ENCODE data around the gene ARHGAP15. TPM values are rescaled to one million over a fixed set of nuclear protein-coding genes. Genes with fewer than 3 reads are reported as not detected.

Gene ARHGAP15
- total RNA-seq, 2 donors from 2014 or later: 0.86 TPM; not detected in 1

DNA sequence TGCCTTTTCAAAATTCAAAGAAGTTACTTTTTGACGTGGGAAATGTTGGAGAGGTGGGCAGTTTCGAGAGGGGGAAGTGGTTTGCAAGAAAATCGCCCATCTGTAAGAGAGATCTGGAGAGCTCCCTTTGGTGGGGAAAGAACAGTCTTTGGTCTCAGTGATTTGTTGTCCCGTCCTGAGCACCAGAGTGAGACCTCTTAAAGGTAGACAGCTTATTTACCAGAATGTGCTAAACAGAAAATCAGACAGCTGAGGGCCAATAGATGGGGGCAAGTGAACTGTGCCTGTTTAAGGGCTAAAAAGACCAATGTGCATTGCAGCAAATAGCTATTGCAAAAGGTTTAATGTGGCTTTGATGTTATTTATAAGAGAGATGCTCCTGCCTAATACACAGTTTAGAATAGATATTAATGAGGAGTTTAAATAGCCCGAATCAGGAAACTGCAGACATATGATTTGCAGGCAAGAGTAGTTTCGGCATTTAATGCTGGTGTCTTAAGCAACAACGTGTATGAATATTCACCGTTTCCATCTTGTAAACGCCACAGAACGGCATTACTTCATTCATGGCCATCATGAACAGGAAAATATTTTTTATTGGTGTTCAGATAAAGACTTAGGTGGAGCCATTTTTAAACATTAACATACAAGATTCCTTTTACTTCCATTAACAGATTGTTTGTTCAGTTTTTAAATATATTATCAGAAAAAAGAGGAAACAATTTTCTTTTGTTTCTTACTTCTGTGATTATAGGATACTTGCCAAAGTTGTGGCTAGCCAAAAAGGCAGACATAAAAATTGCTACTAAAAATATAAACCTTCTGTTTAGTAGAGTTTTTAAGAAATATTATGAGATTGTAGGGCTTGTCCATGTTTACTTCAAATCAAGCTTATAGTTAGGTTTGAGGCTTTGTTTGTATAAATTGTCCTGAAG is 29.6 kb downstream of the ARHGAP15 start:
- Mint-ChIP-seq H3K27me3 (ENCODE audit: insufficient read depth) (no peaks in the 10 kb centered on the region), H3K9me3 (no peaks in the 10 kb centered on the region), H3K27ac (no peak overlapping the region), H3K36me3 (ENCODE audit: low read depth) (no peaks in the 10 kb centered on the region), H3K4me1 (peaks cover 4% of the 10 kb centered on the region), H3K4me3 (no peak overlapping the region)
- WGBS, 2 experiments (ENCODE audit: insufficient coverage in 1 of 2, insufficient read length in 1 of 2): 84 to 93% methylated on average over 8 to 10 of the region's 10 CpGs
- DNase-seq: no peak
- H3K9me3 ChIP-seq (ENCODE audit: control insufficient read depth, low read length): no peaks in the 10 kb centered on the region
- H3K27me3 ChIP-seq (ENCODE audit: control insufficient read depth, insufficient read depth, low read length, poor library complexity, severe bottlenecking): no peaks in the 10 kb centered on the region
- H3K36me3 ChIP-seq (ENCODE audit: control insufficient read depth, insufficient read depth, low read length): no peaks in the 10 kb centered on the region
- H3K4me3 ChIP-seq (ENCODE audit: low read length): no peak overlapping the region
- TF ChIP-seq, protein P1, sequence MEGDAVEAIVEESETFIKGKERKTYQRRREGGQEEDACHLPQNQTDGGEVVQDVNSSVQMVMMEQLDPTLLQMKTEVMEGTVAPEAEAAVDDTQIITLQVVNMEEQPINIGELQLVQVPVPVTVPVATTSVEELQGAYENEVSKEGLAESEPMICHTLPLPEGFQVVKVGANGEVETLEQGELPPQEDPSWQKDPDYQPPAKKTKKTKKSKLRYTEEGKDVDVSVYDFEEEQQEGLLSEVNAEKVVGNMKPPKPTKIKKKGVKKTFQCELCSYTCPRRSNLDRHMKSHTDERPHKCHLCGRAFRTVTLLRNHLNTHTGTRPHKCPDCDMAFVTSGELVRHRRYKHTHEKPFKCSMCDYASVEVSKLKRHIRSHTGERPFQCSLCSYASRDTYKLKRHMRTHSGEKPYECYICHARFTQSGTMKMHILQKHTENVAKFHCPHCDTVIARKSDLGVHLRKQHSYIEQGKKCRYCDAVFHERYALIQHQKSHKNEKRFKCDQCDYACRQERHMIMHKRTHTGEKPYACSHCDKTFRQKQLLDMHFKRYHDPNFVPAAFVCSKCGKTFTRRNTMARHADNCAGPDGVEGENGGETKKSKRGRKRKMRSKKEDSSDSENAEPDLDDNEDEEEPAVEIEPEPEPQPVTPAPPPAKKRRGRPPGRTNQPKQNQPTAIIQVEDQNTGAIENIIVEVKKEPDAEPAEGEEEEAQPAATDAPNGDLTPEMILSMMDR (conservative IDR thresholded peaks at IDR 0.05): no peak
- H3K27ac ChIP-seq (ENCODE audit: low read depth, low read length): no peak overlapping the region
- no peaks in the 10 kb centered on the region for H3K4me1 ChIP-seq (ENCODE audit: control insufficient read depth, insufficient read depth, low read length)
- no peak overlapping the region for H3K9ac ChIP-seq (ENCODE audit: extremely low read depth, low read length, poor library complexity, severe bottlenecking)

DNA sequence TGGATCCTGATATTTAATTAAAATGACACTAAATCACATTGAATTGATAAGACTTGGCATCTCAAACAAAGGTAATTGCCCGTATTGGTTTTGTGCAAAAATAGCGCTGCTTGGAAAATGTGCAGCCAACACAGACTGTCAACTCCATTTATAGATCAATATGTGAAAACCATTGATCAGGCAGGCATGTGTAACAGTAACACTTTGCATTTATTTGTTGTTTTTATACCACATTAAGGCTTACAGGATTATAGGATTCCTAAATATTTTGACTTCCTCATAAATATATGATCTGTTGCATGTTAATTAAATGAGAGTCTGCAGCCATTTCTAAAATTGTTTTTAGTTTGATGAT is 30.2 kb downstream of the ARHGAP15 start:
- no peak overlapping the region for H3K27ac Mint-ChIP-seq
- WGBS, 2 experiments (ENCODE audit: insufficient coverage in 1 of 2, insufficient read length in 1 of 2): 98 to 100% methylated on average over 2 of the region's 2 CpGs
- Histone ChIP-seq H3K4me1 (ENCODE audit: control insufficient read depth, insufficient read depth, low read length) (no peaks in the 10 kb centered on the region), H3K27me3 (ENCODE audit: control insufficient read depth, insufficient read depth, low read length, poor library complexity, severe bottlenecking) (no peaks in the 10 kb centered on the region), H3K9me3 (ENCODE audit: control insufficient read depth, low read length) (no peaks in the 10 kb centered on the region), H3K27ac (ENCODE audit: low read depth, low read length) (no peak overlapping the region), H3K36me3 (ENCODE audit: control insufficient read depth, insufficient read depth, low read length) (no peaks in the 10 kb centered on the region), H3K4me3 (ENCODE audit: low read length) (no peak overlapping the region), H3K9ac (ENCODE audit: extremely low read depth, low read length, poor library complexity, severe bottlenecking) (no peak overlapping the region)
- no peaks in the 10 kb centered on the region for H3K36me3 Mint-ChIP-seq (ENCODE audit: low read depth)
- TF ChIP-seq, protein P1 (conservative IDR thresholded peaks at IDR 0.05): no peak
- H3K27me3 Mint-ChIP-seq (ENCODE audit: insufficient read depth): no peaks in the 10 kb centered on the region
- DNase-seq: no peak
- no peaks in the 10 kb centered on the region for H3K9me3 Mint-ChIP-seq
- H3K4me1 Mint-ChIP-seq: peaks cover 4% of the 10 kb centered on the region
- H3K4me3 Mint-ChIP-seq: no peak overlapping the region

DNA sequence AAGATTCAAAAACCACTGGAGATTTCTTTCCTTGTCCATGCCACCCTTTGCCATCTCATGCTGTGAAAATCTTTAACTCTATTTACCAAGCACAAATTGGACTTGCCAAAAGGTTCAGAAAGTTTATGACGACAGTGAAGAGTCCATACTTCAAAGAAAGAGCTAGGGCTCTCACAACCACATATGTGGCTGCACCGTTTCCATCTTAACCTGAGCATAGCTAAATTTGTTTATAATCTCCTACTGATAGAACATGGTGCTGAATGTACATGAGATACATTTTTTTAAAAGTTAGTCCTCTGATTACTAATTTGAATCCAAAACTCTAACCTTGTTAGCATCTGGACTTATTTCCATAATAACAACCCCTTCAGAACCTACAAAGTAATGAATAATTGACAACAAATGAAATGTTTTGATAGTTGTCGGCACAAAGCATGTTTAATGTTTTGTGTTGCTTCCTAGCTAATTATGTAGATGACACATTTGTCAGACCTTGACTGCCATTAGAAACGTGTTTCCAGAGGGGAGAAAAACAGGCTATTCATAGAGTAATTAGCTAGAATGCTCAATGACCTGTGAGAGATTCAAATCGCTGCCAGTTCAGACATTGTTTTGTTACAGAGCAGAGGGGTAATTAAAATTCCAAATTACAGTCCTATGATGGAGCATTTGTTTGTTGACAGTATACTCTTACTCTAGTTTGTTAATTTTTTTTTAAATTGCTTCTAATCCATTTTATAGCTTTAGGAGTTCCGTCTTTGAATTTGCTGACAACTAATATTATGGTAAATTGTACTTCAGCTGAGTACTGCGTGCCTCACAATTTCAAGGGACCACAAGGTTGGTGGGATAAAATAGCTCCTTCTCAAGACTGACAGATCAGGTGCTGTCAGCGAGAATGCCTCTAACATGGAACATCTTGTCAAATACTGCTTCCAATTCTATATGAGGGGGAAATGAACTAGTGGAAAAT is 31.8 kb downstream of the ARHGAP15 start:
- Histone ChIP-seq H3K9me3 (ENCODE audit: control insufficient read depth, low read length) (no peaks in the 10 kb centered on the region), H3K9ac (ENCODE audit: extremely low read depth, low read length, poor library complexity, severe bottlenecking) (no peak overlapping the region), H3K27me3 (ENCODE audit: control insufficient read depth, insufficient read depth, low read length, poor library complexity, severe bottlenecking) (no peaks in the 10 kb centered on the region), H3K4me3 (ENCODE audit: low read length) (no peak overlapping the region), H3K36me3 (ENCODE audit: control insufficient read depth, insufficient read depth, low read length) (no peaks in the 10 kb centered on the region), H3K27ac (ENCODE audit: low read depth, low read length) (no peak overlapping the region), H3K4me1 (ENCODE audit: control insufficient read depth, insufficient read depth, low read length) (no peaks in the 10 kb centered on the region)
- no peak overlapping the region for H3K27ac Mint-ChIP-seq
- no peak overlapping the region for H3K4me3 Mint-ChIP-seq
- no peaks in the 10 kb centered on the region for H3K36me3 Mint-ChIP-seq (ENCODE audit: low read depth)
- peaks cover 8% of the 10 kb centered on the region for H3K4me1 Mint-ChIP-seq
- WGBS, 2 experiments (ENCODE audit: insufficient coverage in 1 of 2, insufficient read length in 1 of 2): 84% methylated on average over 6 to 8 of the region's 8 CpGs
- TF ChIP-seq, protein P1 (conservative IDR thresholded peaks at IDR 0.05): no peak
- H3K9me3 Mint-ChIP-seq: no peaks in the 10 kb centered on the region
- no peak for DNase-seq
- no peaks in the 10 kb centered on the region for H3K27me3 Mint-ChIP-seq (ENCODE audit: insufficient read depth)
